Heart left ventricle (tissue), 13 donors: Measurements from ENCODE around the gene LIN37.

Source experiments
- CTCF ChIP-seq, 12 donors: fragments of 200-600 bp; sonication (generic) in 4 of 12; IDR thresholded peaks; one replicate each; pipeline versions ENCODE4 v1.5.0 to v1.8.0; 2018 to 2022; ENCODE audit warnings: antibody characterized with exemption in 12 of 12, mild to moderate bottlenecking in 5 of 12
- POLR2A ChIP-seq, 2 donors: fragments of 450-650 bp; IDR thresholded peaks; one replicate each; pipeline ENCODE4 v1.6.1; 2017; ENCODE audit warnings: antibody characterized with exemption in 2 of 2, mild to moderate bottlenecking in 2 of 2, moderate library complexity in 2 of 2
- donor health status: ischemic (EF 13 %, LVEDD 7.1; RV severe dilation, severe dysfunction).
- donor health status: DM: no; HTN: yes; CAD: no.
- donor health status: DM: no; HTN: no; CAD: no.
- donor health status: ischemic (EF 25% LVEDD 6.9; RV normal size, moderate dysfunction).
- donor health status: ischemic (EF 25% LVEDD 5.7; RV mildly dilated, moderate dysfunction).
- donor health status: ischemic (EF 35%, LVEDD 5.7; RV mildly dilated, moderate dysfunction).
- donor health status: nonischemic (EF 11% LVEDD 7.7; RV severe dilation, severe dysfunction).
- donor health status: DM: yes; HTN: yes; CAD: no.
- donor health status: PGD.
- donor health status: ischemic (EF 29% LVEDD 5.4; RV normal size, mild dysfunction).
- donor health status: nonischemic (EF 23%, LVEDD 6.1; RV moderate dilation, normal function).

- TF ChIP-seq POLR2A (IDR thresholded peaks at IDR 0.05) (no peak), CTCF (IDR thresholded peaks at IDR 0.05) (no peak)
Measured at GRCh38 chr19:35718345-35719041, 29.9 kb upstream of the LIN37 start.
